ENCODE results near the gene POFUT1.
"Not testable (repeated sequence)": the region's sequence is repeated elsewhere in the genome, so short reads cannot be mapped to it uniquely, and the experiment has no call there.

The POFUT1 gene

GRCh38 chr20:32263398-32263954 is 55.8 kb downstream of the POFUT1 start:
- H3K36me3 ChIP-seq (ENCODE audit: control insufficient read depth in 5 of 5, insufficient read depth in 5 of 5, low read length in 5 of 5) = no peaks in the 10 kb centered on the region

GRCh38 chr20:32271620-32272019 is 63.9 kb downstream of the POFUT1 start:
- Histone ChIP-seq H3K9me3 (ENCODE audit: control insufficient read depth in 5 of 5, low read length in 5 of 5) (no peaks in the 10 kb centered on the region), H3K9ac (ENCODE audit: low read length in 5 of 5) (no peak overlapping the region), H3K27me3 (ENCODE audit: control insufficient read depth in 5 of 5, insufficient read depth in 4 of 5, low read length in 5 of 5) (peaks cover 0 to 11% (median 6%) of the 10 kb centered on the region in 5 donors), H3K4me1 (ENCODE audit: control insufficient read depth in 5 of 5, insufficient read depth in 5 of 5, low read length in 5 of 5) (no peaks in the 10 kb centered on the region), H3K36me3 (ENCODE audit: control insufficient read depth in 5 of 5, insufficient read depth in 5 of 5, low read length in 5 of 5) (no peaks in the 10 kb centered on the region), H3K4me3 (ENCODE audit: low read depth in 1 of 5, low read length in 5 of 5) (no peak overlapping the region), H3K27ac (ENCODE audit: low read depth, low read length) (no peak overlapping the region)

More at GRCh38 chr20:32263398-32263954, 55.8 kb downstream of the POFUT1 start:
- no peaks in the 10 kb centered on the region for H3K9me3 ChIP-seq (ENCODE audit: control insufficient read depth in 5 of 5, low read length in 5 of 5)
- H3K9ac ChIP-seq (ENCODE audit: low read length in 5 of 5) = no peak overlapping the region
- H3K4me3 ChIP-seq (ENCODE audit: low read depth in 1 of 5, low read length in 5 of 5) = no peak overlapping the region
- H3K27ac ChIP-seq (ENCODE audit: low read depth, low read length) = no peak overlapping the region
- no peaks in the 10 kb centered on the region for H3K4me1 ChIP-seq (ENCODE audit: control insufficient read depth in 5 of 5, insufficient read depth in 5 of 5, low read length in 5 of 5)
- H3K27me3 ChIP-seq (ENCODE audit: control insufficient read depth in 5 of 5, insufficient read depth in 4 of 5, low read length in 5 of 5) = no peaks in the 10 kb centered on the region

DNA sequence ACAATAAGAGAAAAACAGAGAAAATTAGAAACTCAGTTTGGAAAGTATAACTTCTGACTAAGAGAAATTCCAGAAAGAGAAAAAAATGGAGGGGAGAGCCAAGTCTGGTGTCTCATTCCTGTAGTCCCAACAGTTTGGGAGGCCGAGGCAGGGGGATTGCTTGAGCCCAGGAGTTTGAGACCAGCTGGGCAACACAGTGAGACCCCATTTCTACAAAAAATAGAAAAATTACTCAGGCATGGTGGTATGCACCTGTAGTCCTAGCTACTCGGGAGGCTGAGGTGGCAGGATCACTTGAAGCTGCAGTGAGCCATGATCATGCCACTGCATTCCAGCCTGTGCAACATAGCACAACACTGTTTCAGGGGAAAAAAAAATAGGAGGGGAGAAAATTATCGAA is 66.7 kb downstream of the POFUT1 start:
- Histone ChIP-seq H3K36me3 (ENCODE audit: control insufficient read depth in 5 of 5, insufficient read depth in 5 of 5, low read length in 5 of 5) (no peaks in the 10 kb centered on the region), H3K4me1 (ENCODE audit: control insufficient read depth in 5 of 5, insufficient read depth in 5 of 5, low read length in 5 of 5) (peaks cover 6 to 15% (median 15%) of the 10 kb centered on the region in 5 donors), H3K27ac (ENCODE audit: low read depth, low read length) (no peak overlapping the region), H3K4me3 (ENCODE audit: low read depth in 1 of 5, low read length in 5 of 5) (no peak overlapping the region), H3K27me3 (ENCODE audit: control insufficient read depth in 5 of 5, insufficient read depth in 4 of 5, low read length in 5 of 5) (peaks cover 0 to 11% (median 6%) of the 10 kb centered on the region in 5 donors), H3K9ac (ENCODE audit: low read length in 5 of 5) (no peak overlapping the region), H3K9me3 (ENCODE audit: control insufficient read depth in 5 of 5, low read length in 5 of 5) (no peaks in the 10 kb centered on the region)

GRCh38 chr20:32275163-32275562 is 67.5 kb downstream of the POFUT1 start:
- H3K4me1 ChIP-seq (ENCODE audit: control insufficient read depth in 5 of 5, insufficient read depth in 5 of 5, low read length in 5 of 5) = peaks cover 6 to 15% (median 15%) of the 10 kb centered on the region in 5 donors
- H3K4me3 ChIP-seq (ENCODE audit: low read depth in 1 of 5, low read length in 5 of 5); H3K9me3 ChIP-seq (ENCODE audit: control insufficient read depth in 5 of 5, low read length in 5 of 5); H3K9ac ChIP-seq (ENCODE audit: low read length in 5 of 5); H3K27ac ChIP-seq (ENCODE audit: low read depth, low read length); H3K36me3 ChIP-seq (ENCODE audit: control insufficient read depth in 5 of 5, insufficient read depth in 5 of 5, low read length in 5 of 5): not testable (repeated sequence)
- peaks cover 0 to 11% (median 6%) of the 10 kb centered on the region in 5 donors for H3K27me3 ChIP-seq (ENCODE audit: control insufficient read depth in 5 of 5, insufficient read depth in 4 of 5, low read length in 5 of 5)

DNA sequence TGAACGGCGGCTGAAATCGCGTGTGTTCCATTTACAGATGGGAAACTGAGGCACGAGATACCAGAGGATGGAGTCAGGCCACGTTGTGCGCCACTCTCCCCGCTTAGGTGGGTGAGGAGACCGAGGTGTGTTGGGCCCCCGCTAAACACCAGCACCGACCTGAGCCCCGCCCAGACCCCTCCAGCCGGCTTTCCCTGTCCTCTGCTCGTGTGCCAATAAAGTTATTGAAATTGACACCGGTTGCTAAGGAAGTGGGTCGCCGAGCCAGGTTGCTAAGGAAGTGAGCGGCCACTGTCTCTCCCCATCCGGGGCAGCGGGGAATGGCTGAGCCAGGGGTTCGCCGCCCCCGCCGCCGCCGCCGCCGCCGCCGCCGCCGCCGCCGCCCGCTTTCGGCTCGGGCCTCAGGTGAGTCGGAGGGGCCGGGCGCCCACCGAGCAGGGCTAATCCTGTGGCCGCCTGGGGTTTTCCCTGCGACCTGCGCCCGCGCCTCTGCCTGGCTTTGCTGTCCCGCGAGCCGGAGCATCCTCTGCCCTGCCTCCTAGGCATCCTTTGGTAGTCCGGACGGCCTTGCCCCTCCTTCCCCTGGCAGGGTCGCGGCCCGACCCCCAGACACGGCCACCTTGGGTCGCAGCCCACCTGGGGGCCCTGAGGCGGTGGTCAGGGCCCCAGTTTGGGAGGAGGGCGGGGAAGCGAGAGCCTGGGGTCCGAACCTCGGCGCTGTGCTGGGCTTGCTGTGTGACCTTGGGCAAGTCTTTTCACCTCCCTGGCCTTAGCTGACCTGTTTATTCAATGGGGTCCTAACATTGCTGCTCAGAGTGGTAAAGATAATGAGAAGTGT is 69.9 kb downstream of the POFUT1 start, which contains the start of gene KIF3B:
KIF3B (plus strand) TSS at position 291 of the 838 bp plus-strand sequence. CDS start 32,127 bp downstream, outside the sequence.
- Histone ChIP-seq H3K27me3 (ENCODE audit: control insufficient read depth in 5 of 5, insufficient read depth in 4 of 5, low read length in 5 of 5) (peaks cover 0 to 4% (median 0%) of the 10 kb centered on the region in 5 donors), H3K4me1 (ENCODE audit: control insufficient read depth in 5 of 5, insufficient read depth in 5 of 5, low read length in 5 of 5) (peaks cover 6 to 19% (median 15%) of the 10 kb centered on the region in 5 donors), H3K9me3 (ENCODE audit: control insufficient read depth in 5 of 5, low read length in 5 of 5) (no peaks in the 10 kb centered on the region), H3K9ac (ENCODE audit: low read length in 5 of 5) (peak within 1 kb of the TSS; percentile 63 to 89 (median 75)), H3K27ac (ENCODE audit: low read depth, low read length) (peak within 1 kb of the TSS; percentile 63), H3K4me3 (ENCODE audit: low read depth in 1 of 5, low read length in 5 of 5) (peak within 1 kb of the TSS; percentile 78 to 95 (median 87)), H3K36me3 (ENCODE audit: control insufficient read depth in 5 of 5, insufficient read depth in 5 of 5, low read length in 5 of 5) (peaks cover 0 to 3% (median 0%) of the 10 kb centered on the region in 5 donors)

- H3K27me3 ChIP-seq (ENCODE audit: control insufficient read depth in 5 of 5, insufficient read depth in 4 of 5, low read length in 5 of 5) = no peaks in the 10 kb centered on the region
- peak overlapping the region; percentile 73 to 90 (median 81) for H3K4me3 ChIP-seq (ENCODE audit: low read depth in 1 of 5, low read length in 5 of 5)
- peak overlapping the region in 4 of 5 donors; percentile 64 to 85 (median 78) for H3K9ac ChIP-seq (ENCODE audit: low read length in 5 of 5)
- no peaks in the 10 kb centered on the region for H3K9me3 ChIP-seq (ENCODE audit: control insufficient read depth in 5 of 5, low read length in 5 of 5)
- H3K36me3 ChIP-seq (ENCODE audit: control insufficient read depth in 5 of 5, insufficient read depth in 5 of 5, low read length in 5 of 5) = peaks cover 0 to 3% (median 0%) of the 10 kb centered on the region in 5 donors
- H3K4me1 ChIP-seq (ENCODE audit: control insufficient read depth in 5 of 5, insufficient read depth in 5 of 5, low read length in 5 of 5) = peaks cover 6 to 20% (median 15%) of the 10 kb centered on the region in 5 donors
- peak overlapping the region; percentile 63 for H3K27ac ChIP-seq (ENCODE audit: low read depth, low read length)
Observed at GRCh38 chr20:32278199-32278643, 70.5 kb downstream of the POFUT1 start.

GRCh38 chr20:32281711-32282110 is 74.0 kb downstream of the POFUT1 start:
- Histone ChIP-seq H3K9me3 (ENCODE audit: control insufficient read depth in 5 of 5, low read length in 5 of 5) (no peaks in the 10 kb centered on the region), H3K27me3 (ENCODE audit: control insufficient read depth in 5 of 5, insufficient read depth in 4 of 5, low read length in 5 of 5) (no peaks in the 10 kb centered on the region), H3K4me3 (ENCODE audit: low read depth in 1 of 5, low read length in 5 of 5) (no peak overlapping the region), H3K36me3 (ENCODE audit: control insufficient read depth in 5 of 5, insufficient read depth in 5 of 5, low read length in 5 of 5) (peaks cover 0 to 8% (median 0%) of the 10 kb centered on the region in 5 donors), H3K9ac (ENCODE audit: low read length in 5 of 5) (no peak overlapping the region), H3K4me1 (ENCODE audit: control insufficient read depth in 5 of 5, insufficient read depth in 5 of 5, low read length in 5 of 5) (peaks cover 6 to 28% (median 20%) of the 10 kb centered on the region in 5 donors), H3K27ac (ENCODE audit: low read depth, low read length) (no peak overlapping the region)

- peaks cover 0 to 8% (median 0%) of the 10 kb centered on the region in 5 donors for H3K36me3 ChIP-seq (ENCODE audit: control insufficient read depth in 5 of 5, insufficient read depth in 5 of 5, low read length in 5 of 5)
- H3K9me3 ChIP-seq (ENCODE audit: control insufficient read depth in 5 of 5, low read length in 5 of 5) = no peaks in the 10 kb centered on the region
- H3K27ac ChIP-seq (ENCODE audit: low read depth, low read length) = no peak overlapping the region
- H3K4me1 ChIP-seq (ENCODE audit: control insufficient read depth in 5 of 5, insufficient read depth in 5 of 5, low read length in 5 of 5) = peaks cover 6 to 22% (median 14%) of the 10 kb centered on the region in 5 donors
- H3K4me3 ChIP-seq (ENCODE audit: low read depth in 1 of 5, low read length in 5 of 5) = no peak overlapping the region
- H3K9ac ChIP-seq (ENCODE audit: low read length in 5 of 5) = peak overlapping the region in 1 of 5 donors; percentile 48
- H3K27me3 ChIP-seq (ENCODE audit: control insufficient read depth in 5 of 5, insufficient read depth in 4 of 5, low read length in 5 of 5) = no peaks in the 10 kb centered on the region
Observed at GRCh38 chr20:32282461-32282860, 74.8 kb downstream of the POFUT1 start.

DNA sequence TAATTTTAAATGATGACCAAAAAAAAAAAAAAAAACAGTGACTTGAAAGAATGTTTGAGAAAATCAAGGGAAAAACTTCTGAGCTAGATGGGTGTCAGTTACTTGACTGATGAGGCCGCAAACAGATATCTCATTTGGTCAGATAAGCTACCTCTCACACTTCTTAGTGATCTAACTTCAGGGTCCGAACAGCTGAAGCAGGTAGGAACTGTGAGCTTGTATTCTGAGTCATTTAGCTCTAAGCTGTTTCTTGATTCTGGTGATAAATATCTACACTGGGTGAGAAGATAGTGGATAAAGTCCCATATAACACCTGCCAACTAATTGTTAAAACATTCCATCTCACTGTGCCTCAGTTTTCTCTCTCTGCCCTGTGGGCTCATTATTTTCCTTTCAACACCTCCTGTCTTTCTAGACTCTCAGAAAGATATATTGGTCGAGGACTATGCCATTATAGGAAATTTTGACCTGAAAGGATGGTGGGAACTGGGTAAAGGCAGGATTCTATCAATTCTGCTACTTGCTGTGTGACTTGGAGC is 77.5 kb downstream of the POFUT1 start:
- H3K27ac ChIP-seq (ENCODE audit: low read depth, low read length) = no peak overlapping the region
- peaks cover 0 to 8% (median 0%) of the 10 kb centered on the region in 5 donors for H3K36me3 ChIP-seq (ENCODE audit: control insufficient read depth in 5 of 5, insufficient read depth in 5 of 5, low read length in 5 of 5)
- no peak overlapping the region for H3K9ac ChIP-seq (ENCODE audit: low read length in 5 of 5)
- H3K4me3 ChIP-seq (ENCODE audit: low read depth in 1 of 5, low read length in 5 of 5) = no peak overlapping the region
- peaks cover 0 to 13% (median 5%) of the 10 kb centered on the region in 5 donors for H3K4me1 ChIP-seq (ENCODE audit: control insufficient read depth in 5 of 5, insufficient read depth in 5 of 5, low read length in 5 of 5)
- no peaks in the 10 kb centered on the region for H3K9me3 ChIP-seq (ENCODE audit: control insufficient read depth in 5 of 5, low read length in 5 of 5)
- H3K27me3 ChIP-seq (ENCODE audit: control insufficient read depth in 5 of 5, insufficient read depth in 4 of 5, low read length in 5 of 5) = no peaks in the 10 kb centered on the region

Measured in subcutaneous abdominal adipose tissue (tissue), 5 donors.